Measurements from ENCODE around the gene GIPC2.

GIPC2 gene

DNA sequence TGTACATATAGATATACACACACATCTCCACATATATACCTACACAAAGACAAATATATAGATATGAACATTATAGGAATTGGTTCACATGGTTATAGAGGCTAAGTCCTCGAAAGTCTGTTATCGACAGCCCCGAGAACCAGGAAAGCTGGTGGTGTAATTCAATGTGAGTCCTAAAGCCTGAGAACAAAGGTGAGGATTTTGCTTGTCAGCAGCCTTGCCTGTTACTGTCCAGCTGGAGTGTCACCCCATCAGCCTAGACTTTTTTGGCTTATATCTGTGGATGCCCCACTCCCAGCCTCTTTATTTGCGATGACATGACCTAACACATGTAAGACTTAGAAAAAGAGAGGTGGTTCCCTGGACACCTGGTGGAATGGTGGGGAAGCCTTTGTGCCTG lies 97.0 kb downstream of the GIPC2 start:
- Histone ChIP-seq H3K4me1 (ENCODE audit: control insufficient read depth, insufficient read depth, low read length) (peaks cover 5% of the 10 kb centered on the region), H3K27me3 (ENCODE audit: control insufficient read depth, insufficient read depth, low read length) (no peaks in the 10 kb centered on the region), H3K36me3 (ENCODE audit: control insufficient read depth, insufficient read depth, low read length) (no peaks in the 10 kb centered on the region), H3K9me3 (ENCODE audit: control insufficient read depth, low read length) (no peaks in the 10 kb centered on the region), H3K9ac (ENCODE audit: low read length) (no peak overlapping the region), H3K4me3 (ENCODE audit: low read length) (no peak overlapping the region)

DNA sequence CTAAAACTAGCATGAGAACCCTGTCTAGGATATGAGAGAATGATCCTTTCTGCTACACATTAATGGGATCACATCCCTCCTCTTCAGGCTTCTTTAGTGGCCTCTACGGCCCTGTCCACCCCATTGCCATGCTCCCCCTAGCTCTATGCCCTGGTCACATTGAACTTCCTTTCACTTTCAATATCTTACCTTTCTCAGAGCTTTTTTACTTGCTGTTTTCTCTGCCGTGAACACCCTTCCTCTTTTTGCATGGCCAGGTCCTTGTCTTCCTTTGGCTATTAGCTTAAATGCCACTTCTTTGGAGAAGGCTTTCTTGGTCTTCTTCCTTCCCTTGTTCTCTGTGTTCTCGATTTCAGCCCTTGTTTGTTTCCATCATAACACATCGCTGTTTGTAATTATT lies 97.4 kb downstream of the GIPC2 start:
- peaks cover 5% of the 10 kb centered on the region for H3K4me1 ChIP-seq (ENCODE audit: control insufficient read depth, insufficient read depth, low read length)
- no peaks in the 10 kb centered on the region for H3K9me3 ChIP-seq (ENCODE audit: control insufficient read depth, low read length)
- H3K4me3 ChIP-seq (ENCODE audit: low read length) = no peak overlapping the region
- H3K27me3 ChIP-seq (ENCODE audit: control insufficient read depth, insufficient read depth, low read length) = no peaks in the 10 kb centered on the region
- no peak overlapping the region for H3K9ac ChIP-seq (ENCODE audit: low read length)
- H3K36me3 ChIP-seq (ENCODE audit: control insufficient read depth, insufficient read depth, low read length) = no peaks in the 10 kb centered on the region

DNA sequence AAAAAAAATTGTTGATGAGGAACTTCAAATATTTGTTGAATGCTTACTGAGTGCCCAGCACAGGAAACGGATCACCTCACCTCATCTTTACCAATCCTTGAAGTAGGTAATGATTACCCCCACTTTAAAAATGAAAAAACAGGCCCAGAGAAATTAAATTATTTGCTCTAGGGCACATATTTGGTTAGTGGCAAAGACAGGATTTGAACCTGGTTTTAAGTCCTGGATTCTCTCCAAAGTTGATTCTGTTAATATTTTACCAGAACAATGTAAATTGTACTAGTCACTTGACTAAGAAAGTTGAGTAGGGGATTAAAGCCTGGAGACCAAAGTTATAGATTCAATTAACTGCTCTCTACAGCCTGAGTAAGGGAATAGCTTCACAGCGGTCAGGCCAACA lies 97.9 kb downstream of the GIPC2 start:
- peaks cover 5% of the 10 kb centered on the region for H3K4me1 ChIP-seq (ENCODE audit: control insufficient read depth, insufficient read depth, low read length)
- H3K9me3 ChIP-seq (ENCODE audit: control insufficient read depth, low read length) = no peaks in the 10 kb centered on the region
- no peaks in the 10 kb centered on the region for H3K36me3 ChIP-seq (ENCODE audit: control insufficient read depth, insufficient read depth, low read length)
- H3K4me3 ChIP-seq (ENCODE audit: low read length) = no peak overlapping the region
- H3K9ac ChIP-seq (ENCODE audit: low read length) = no peak overlapping the region
- H3K27me3 ChIP-seq (ENCODE audit: control insufficient read depth, insufficient read depth, low read length) = no peaks in the 10 kb centered on the region

DNA sequence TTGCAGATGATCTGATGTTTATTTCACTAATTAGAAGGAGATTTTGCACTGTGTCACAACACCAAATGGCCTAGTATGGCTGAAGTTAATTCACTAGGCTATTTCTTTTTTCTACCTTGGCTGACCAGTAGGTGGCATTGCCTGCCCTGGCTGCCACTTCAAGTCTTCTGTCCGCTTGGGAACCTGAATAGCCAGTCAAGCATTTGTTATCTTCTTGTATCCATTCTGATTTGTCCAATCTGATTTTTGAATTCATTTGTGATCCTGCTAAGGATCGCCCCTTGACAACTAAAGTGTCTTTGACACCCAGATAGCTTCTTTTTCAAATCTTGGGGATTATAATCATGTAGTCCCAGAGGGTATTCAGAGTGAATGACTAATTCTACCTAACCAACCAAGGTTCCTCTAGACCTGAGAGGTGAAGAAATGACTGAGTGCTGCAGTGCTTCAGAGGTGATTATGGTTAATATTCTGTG lies 99.4 kb downstream of the GIPC2 start:
- Histone ChIP-seq H3K9me3 (ENCODE audit: control insufficient read depth, low read length) (no peaks in the 10 kb centered on the region), H3K27me3 (ENCODE audit: control insufficient read depth, insufficient read depth, low read length) (no peaks in the 10 kb centered on the region), H3K4me1 (ENCODE audit: control insufficient read depth, insufficient read depth, low read length) (peaks cover 5% of the 10 kb centered on the region), H3K4me3 (ENCODE audit: low read length) (no peak overlapping the region), H3K36me3 (ENCODE audit: control insufficient read depth, insufficient read depth, low read length) (no peaks in the 10 kb centered on the region), H3K9ac (ENCODE audit: low read length) (no peak overlapping the region)

DNA sequence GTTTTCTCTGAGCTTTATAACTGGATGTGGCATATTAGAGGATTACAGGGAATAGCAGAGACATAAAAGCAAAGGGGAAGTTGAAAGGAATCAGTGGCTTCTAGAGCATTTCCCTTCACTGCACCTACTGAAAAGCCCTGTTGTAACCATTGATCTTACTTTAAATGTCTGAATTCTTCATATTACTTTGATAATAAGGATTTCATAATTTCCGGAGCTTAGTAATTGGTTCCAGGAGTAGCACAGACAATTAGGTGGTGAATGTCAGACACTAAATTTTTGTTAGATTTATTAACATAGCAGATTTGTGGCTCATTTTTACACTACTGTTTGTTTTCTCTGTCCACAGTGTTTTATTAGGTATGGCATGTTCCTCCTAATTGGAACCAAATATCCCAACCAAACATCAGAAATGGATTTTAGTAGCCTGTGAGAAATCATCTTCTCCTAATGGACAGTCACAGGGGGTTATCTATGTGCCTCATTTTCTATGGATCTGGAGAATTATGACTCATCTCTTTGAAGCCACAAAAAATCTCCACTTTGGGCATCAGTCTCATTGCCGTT lies 100.5 kb downstream of the GIPC2 start:
- Histone ChIP-seq H3K36me3 (ENCODE audit: control insufficient read depth, insufficient read depth, low read length) (no peaks in the 10 kb centered on the region), H3K4me1 (ENCODE audit: control insufficient read depth, insufficient read depth, low read length) (peaks cover 5% of the 10 kb centered on the region), H3K9ac (ENCODE audit: low read length) (no peak overlapping the region), H3K27me3 (ENCODE audit: control insufficient read depth, insufficient read depth, low read length) (no peaks in the 10 kb centered on the region), H3K4me3 (ENCODE audit: low read length) (no peak overlapping the region), H3K9me3 (ENCODE audit: control insufficient read depth, low read length) (no peaks in the 10 kb centered on the region)

DNA sequence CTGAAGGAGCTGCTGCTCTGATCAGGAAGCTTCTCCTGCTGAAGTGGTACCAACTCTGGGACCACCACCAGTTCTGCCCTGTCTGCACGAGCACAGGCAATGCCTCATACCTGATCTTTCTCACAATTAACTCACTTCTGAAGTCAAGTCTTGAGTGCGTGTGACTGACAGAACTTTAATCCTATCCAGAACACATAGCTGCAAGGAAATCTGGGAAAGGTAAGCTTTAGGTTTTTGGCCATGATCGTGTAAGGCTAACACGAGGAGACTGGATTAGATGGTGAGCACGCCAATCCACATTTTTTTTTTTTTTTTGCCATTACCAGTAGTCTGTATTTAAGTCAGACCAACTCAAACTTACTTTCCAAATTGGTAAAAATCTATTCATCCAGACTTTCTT lies 101.3 kb downstream of the GIPC2 start:
- no peaks in the 10 kb centered on the region for H3K9me3 ChIP-seq (ENCODE audit: control insufficient read depth, low read length)
- H3K4me1 ChIP-seq (ENCODE audit: control insufficient read depth, insufficient read depth, low read length) = peaks cover 5% of the 10 kb centered on the region
- no peak overlapping the region for H3K9ac ChIP-seq (ENCODE audit: low read length)
- H3K27me3 ChIP-seq (ENCODE audit: control insufficient read depth, insufficient read depth, low read length) = no peaks in the 10 kb centered on the region
- H3K4me3 ChIP-seq (ENCODE audit: low read length) = no peak overlapping the region
- H3K36me3 ChIP-seq (ENCODE audit: control insufficient read depth, insufficient read depth, low read length) = no peaks in the 10 kb centered on the region

DNA sequence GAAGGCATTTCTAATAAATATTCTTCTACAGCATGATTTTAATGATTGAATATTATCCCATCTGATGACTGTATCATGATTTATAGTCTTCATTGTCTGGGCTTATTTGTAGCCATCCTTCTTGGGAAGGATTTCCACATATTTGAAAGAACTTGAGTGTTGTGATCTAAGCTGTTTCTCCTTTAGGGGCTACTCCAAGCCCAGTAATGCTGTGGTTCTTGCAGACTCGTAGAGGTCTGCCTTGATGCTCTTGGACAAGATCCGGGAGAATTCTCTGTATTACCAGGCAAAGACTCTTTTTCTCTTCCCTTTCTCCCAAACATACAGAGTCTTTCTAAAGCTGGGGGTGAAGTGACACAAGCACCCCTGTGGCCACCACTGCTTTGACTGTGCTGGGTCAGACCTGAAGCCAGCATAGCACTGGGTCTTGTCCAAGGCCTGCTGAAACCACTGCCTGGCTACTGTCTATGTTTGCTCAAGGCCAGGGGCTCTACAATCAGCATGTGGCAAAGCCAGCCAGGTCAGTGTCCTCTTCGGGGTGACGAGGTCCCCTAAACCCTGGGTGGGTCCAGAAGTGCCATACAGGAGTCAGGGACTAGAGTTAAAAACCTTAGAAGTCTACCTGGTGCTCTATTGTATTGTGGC lies 107.4 kb downstream of the GIPC2 start:
- Histone ChIP-seq H3K36me3 (ENCODE audit: control insufficient read depth, insufficient read depth, low read length) (no peaks in the 10 kb centered on the region), H3K4me3 (ENCODE audit: low read length) (no peak overlapping the region), H3K9ac (ENCODE audit: low read length) (no peak overlapping the region), H3K4me1 (ENCODE audit: control insufficient read depth, insufficient read depth, low read length) (no peaks in the 10 kb centered on the region), H3K9me3 (ENCODE audit: control insufficient read depth, low read length) (no peaks in the 10 kb centered on the region), H3K27me3 (ENCODE audit: control insufficient read depth, insufficient read depth, low read length) (no peaks in the 10 kb centered on the region)

DNA sequence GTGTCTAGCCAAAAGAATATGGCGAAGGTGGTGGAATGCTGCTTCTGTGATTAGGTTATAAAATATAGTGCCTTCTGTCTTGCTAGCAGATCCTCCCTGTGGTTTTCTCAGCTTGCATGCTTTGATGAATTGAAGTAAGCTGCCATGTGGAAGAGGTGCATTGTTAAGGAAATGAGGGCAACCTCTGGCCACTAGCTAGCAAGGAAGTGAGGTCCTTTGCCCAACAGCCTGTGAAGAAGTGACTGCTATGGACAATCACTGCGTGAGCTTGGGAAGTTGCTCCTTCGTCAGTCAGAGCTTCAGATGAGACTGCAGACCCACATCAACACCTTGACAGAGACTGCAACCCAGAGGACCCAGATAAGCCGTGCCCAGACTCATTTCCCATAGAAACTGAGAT lies 109.4 kb downstream of the GIPC2 start:
- Histone ChIP-seq H3K9ac (ENCODE audit: low read length) (no peak overlapping the region), H3K4me3 (ENCODE audit: low read length) (no peak overlapping the region), H3K36me3 (ENCODE audit: control insufficient read depth, insufficient read depth, low read length) (no peaks in the 10 kb centered on the region), H3K4me1 (ENCODE audit: control insufficient read depth, insufficient read depth, low read length) (no peaks in the 10 kb centered on the region), H3K9me3 (ENCODE audit: control insufficient read depth, low read length) (no peaks in the 10 kb centered on the region), H3K27me3 (ENCODE audit: control insufficient read depth, insufficient read depth, low read length) (no peaks in the 10 kb centered on the region)

DNA sequence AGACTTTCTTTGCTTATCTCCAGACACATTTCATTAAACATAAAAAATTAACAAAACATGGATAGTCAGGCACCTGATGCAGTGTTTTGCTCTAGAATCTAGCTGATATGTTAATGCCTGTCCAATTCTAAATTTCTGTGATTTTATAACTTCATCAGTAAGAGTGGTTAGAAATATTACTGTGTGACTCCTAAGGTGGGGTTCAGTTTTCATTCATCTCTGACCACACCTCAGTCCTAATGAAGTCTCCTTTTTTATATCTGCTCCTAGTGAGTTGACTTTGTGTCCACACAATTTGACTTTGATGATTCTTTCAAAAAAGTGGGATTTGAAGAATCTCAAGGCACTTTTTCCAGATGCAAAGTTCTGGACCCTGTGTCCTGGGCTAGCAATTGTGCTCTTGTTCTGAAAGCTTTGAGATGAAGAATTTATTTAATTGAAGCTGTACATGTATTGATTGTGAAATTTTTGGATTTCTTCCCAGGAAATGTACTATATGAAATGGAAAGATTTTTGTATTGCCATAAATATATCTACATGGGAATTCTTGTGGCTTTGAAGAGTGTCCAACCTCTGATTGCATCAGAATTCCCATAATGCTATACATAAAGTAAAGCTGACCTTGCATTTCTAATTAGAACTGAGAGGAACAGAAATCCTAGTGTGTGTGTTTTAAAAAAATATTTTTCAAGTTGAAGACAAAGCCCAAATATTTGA lies 111.2 kb downstream of the GIPC2 start:
- no peaks in the 10 kb centered on the region for H3K9me3 ChIP-seq (ENCODE audit: control insufficient read depth, low read length)
- no peak overlapping the region for H3K9ac ChIP-seq (ENCODE audit: low read length)

DNA sequence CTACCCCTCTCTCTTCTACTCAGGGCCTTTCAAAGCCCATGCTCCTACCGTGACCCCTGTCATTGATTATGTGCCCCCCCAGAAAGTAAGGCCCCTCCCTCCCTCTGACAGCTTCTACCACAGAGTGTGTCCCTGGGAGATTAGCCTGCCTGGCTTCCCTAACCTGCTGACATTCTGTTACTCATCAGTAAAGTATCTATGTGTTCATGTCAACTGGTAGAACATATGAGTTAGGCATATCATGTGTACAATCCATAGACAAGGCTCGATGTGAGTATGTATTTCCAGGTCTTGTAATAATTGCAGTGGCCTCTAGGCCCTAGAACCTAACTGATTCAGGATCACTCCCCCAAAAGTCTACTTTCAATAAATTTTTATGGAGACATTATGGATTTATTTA lies 120.0 kb downstream of the GIPC2 start:
- no peaks in the 10 kb centered on the region for H3K9me3 ChIP-seq (ENCODE audit: control insufficient read depth, low read length)
- no peak overlapping the region for H3K4me3 ChIP-seq (ENCODE audit: low read length)
- H3K36me3 ChIP-seq (ENCODE audit: control insufficient read depth, insufficient read depth, low read length) = no peaks in the 10 kb centered on the region
- no peak overlapping the region for H3K9ac ChIP-seq (ENCODE audit: low read length)
- H3K27me3 ChIP-seq (ENCODE audit: control insufficient read depth, insufficient read depth, low read length) = no peaks in the 10 kb centered on the region
- no peaks in the 10 kb centered on the region for H3K4me1 ChIP-seq (ENCODE audit: control insufficient read depth, insufficient read depth, low read length)

More for the DNA sequence above, 111.2 kb downstream of the GIPC2 start:
- no peaks in the 10 kb centered on the region for H3K27me3 ChIP-seq (ENCODE audit: control insufficient read depth, insufficient read depth, low read length)
- no peak overlapping the region for H3K4me3 ChIP-seq (ENCODE audit: low read length)
- no peaks in the 10 kb centered on the region for H3K36me3 ChIP-seq (ENCODE audit: control insufficient read depth, insufficient read depth, low read length)
- no peaks in the 10 kb centered on the region for H3K4me1 ChIP-seq (ENCODE audit: control insufficient read depth, insufficient read depth, low read length)

DNA sequence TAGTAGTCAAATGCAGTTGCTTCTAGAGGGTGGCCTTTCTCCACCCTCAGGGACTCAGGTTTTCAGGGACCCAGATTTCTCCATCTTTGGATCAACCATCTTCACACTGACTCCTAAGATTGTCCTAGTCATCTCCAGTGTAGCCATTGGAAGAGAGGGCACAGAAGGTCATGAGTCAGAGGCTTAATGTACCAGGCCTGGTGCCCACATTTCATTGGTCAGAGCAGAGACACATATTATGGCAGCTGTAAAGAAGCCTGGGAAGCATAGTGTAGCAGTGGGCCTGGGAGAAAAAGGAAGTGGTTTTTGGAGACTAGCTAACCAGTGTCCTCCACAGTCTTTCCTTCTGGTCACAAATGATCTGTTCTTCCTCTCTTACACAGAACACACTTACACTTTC lies 122.5 kb downstream of the GIPC2 start:
- no peaks in the 10 kb centered on the region for H3K27me3 ChIP-seq (ENCODE audit: control insufficient read depth, insufficient read depth, low read length)
- H3K9me3 ChIP-seq (ENCODE audit: control insufficient read depth, low read length) = no peaks in the 10 kb centered on the region
- H3K4me3 ChIP-seq (ENCODE audit: low read length) = no peak overlapping the region
- H3K36me3 ChIP-seq (ENCODE audit: control insufficient read depth, insufficient read depth, low read length) = no peaks in the 10 kb centered on the region
- no peak overlapping the region for H3K9ac ChIP-seq (ENCODE audit: low read length)
- H3K4me1 ChIP-seq (ENCODE audit: control insufficient read depth, insufficient read depth, low read length) = no peaks in the 10 kb centered on the region

DNA sequence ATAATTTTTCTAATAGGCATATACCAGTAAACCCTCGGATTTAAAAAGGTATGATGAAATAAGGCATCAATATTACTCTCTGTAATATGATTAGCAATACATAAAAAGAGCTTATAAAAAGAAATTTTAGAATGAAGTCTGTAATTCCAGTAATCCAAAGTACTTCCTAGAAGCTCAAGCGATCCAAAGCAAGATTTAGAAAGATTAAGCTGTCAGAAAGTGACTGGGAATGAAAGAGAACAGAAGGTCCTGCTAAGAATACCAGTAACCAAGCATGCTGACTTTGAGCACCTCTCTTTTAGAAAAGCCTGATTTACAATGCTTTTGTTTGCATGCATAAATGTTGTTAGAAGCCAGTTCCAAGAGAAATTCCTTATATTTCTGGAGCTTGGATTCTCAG lies 125.1 kb downstream of the GIPC2 start:
- Histone ChIP-seq H3K27me3 (ENCODE audit: control insufficient read depth, insufficient read depth, low read length) (no peaks in the 10 kb centered on the region), H3K4me3 (ENCODE audit: low read length) (no peak overlapping the region), H3K9ac (ENCODE audit: low read length) (no peak overlapping the region), H3K4me1 (ENCODE audit: control insufficient read depth, insufficient read depth, low read length) (no peaks in the 10 kb centered on the region), H3K36me3 (ENCODE audit: control insufficient read depth, insufficient read depth, low read length) (no peaks in the 10 kb centered on the region), H3K9me3 (ENCODE audit: control insufficient read depth, low read length) (no peaks in the 10 kb centered on the region)

Measured in mucosa of stomach (tissue), 1 donor.